Breast epithelium (tissue), 3 donors: ENCODE data around the gene HEATR1.

Experiments used
- CTCF ChIP-seq, 3 donors: fragments of 450-650 bp; IDR thresholded peaks; one replicate each; pipeline ENCODE4 v1.5.1; 2016 to 2017; ENCODE audit warnings: antibody characterized with exemption in 3 of 3, mild to moderate bottlenecking in 3 of 3, moderate library complexity in 3 of 3
- POLR2A ChIP-seq: fragments of 450-650 bp; IDR thresholded peaks from one replicate; pipeline ENCODE4 v1.6.1; 2016; ENCODE audit warnings: antibody characterized with exemption, mild to moderate bottlenecking, moderate library complexity

- TF ChIP-seq CTCF (IDR thresholded peaks at IDR 0.05): no peak
- no peak for TF ChIP-seq POLR2A
Observed at GRCh38 chr1:236578661-236579060, 25.7 kb downstream of the HEATR1 start.
